Measurements from ENCODE around the gene HCRTR1.

Gene HCRTR1

DNA sequence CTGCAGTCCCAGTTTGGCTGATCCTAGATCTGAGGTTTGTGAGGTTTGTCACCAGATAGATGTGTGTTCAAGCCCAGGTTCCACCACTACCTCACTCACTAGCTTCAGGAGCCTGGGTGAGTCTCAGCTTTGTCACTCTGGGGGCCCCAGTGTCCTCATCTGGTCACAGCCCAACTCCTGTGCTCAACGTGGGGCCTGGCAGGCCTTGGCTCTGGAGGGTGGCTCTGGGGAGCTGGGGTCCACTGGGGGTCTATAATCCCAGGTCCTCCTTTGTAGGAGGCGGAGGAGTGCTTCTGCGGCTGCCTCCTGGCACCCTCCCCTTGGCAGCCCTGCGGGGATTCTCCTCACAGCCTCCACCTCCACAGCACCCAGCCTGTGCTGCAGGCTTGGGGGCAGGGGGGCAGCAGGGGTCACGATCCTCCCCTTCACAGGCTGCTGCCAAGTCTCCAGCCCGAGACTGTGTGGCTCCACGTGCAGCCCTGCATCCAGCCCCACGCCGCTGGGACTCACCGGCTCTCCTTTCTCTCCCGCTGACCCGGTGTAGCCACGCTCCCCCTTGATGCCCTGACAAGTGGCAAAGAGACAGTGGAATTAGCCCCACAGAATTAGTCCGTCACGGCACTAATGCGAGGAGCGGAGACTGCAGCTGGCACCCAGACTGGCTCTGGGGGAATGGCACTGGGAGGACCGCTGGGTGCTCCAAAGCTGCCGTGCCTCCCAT is 49.7 kb downstream of the HCRTR1 start:
- no peak for DNase-seq

DNA sequence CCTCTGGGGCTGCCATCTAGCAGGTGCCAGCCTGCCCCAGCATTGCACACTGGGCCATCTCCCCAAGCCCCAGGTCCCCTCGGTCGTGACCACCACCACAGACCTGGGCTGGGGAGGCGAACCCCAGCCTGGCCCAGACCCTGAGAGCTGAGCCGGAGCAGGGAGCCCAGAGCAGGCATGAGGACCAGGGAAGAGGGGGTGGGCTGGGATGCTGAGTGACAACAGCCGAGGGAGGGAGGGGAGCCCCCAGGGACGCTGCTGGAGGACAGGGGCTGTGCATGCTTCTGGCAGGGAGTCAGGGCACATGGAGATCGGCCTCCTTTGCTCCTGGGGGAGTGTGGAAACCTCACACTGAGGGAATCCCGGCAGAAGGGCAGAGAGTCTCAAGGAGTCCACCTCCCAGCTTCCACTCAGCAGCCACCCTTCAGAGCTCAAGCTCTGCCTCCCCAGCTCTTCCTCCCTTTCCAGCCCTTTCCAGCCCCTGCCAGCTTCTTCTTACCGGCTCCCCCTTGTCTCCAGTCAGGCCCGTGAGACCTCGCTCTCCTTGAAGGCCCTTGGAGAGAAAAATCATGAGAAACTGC is 50.9 kb downstream of the HCRTR1 start:
- no peak for DNase-seq

DNA sequence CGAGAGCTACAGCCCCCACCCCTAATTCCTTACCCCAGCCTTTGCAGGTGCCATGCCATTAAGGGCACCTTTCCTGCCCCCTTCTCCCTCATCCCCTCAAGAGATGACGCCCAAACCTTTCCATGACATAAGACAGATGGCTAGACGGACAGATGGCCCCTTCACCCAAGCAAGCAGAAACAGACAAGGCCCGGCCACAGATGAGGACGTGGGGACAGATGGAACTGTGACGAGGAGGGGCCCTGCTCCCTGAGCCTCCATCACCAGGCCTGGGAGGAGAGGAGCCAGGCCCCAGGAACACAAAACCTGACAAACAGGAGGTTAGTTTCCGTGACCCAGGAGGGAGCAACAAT is 51.9 kb downstream of the HCRTR1 start:
- DNase-seq, result no peak

DNA sequence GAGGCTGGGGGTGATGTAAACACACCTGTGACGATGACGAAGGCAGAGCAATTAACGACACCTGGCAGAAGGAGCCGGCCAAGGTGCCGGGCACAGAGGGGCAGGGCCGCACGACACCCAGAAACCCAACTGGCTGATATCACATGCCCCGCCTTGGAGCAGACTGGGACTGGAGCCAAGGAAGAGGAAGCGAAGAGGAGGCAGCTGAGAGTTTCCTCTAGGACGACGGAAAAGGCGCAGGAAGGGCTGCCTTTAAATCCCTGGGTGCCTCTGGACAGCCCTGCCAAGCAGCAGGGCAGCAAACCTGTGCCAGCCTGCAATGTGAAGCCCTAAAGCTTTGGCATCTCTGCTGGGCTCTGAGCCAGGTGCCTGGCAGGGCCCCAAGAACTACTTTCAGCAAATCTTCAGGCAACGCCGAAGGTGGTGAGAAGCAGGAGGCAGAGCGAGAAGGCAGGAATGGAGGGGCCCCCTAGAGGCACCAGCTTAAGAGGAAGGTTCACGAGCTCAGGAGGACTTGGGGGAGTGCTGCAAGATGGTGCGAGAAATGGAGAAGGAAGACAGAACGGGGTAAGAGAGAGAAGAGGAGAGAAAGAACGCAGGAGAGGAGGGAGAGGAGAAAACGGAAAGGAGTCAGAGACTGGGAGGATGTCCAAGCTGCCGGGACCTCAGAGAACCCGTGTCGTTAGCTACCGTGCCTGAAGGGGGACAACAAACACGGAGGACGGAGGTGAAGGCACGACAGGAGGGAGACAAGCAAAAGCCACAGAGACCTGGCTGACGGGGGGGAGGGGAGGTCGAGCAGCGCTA is 52.5 kb downstream of the HCRTR1 start:
- DNase-seq, result peak; percentile 9 to 38

DNA sequence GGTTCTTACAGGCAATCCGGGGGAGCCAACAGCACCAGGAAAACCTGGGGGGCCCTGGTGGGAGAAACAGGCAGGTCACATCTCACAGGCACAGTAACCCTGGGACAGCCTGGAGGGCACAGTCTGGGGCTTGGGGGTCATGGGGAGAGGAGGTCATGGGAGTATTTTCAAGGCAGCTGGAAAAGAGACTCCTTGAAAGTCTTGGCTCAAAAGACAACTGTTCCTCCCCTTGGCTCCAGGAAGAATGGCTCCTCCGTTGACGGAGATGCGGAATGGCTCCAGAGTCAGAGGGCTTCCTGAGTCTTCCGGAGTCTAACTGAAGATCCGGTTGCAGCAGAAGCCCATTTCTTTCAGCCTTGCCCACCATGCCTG is 53.1 kb downstream of the HCRTR1 start:
- no peak for DNase-seq

DNA sequence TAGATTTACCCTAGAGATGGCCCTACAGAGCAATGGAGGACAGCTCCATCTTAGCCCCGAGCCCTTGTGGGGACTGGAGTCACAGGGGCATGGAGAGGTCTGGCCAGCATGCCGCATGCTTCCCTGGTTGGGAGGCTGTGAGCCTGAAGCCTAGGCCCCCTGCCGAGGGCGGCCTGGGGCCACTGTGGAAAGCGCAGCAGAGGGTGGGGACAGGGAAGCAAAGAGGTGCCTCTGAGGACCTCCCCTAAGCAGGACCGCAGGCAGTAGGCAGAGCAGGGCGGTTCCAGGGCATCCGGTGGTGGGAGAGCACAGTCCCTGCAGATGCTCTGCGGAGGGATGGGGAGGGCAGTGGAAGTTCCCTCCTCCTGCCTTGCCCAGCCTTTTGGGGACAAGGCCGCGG is 53.7 kb downstream of the HCRTR1 start:
- no peak for DNase-seq

DNA sequence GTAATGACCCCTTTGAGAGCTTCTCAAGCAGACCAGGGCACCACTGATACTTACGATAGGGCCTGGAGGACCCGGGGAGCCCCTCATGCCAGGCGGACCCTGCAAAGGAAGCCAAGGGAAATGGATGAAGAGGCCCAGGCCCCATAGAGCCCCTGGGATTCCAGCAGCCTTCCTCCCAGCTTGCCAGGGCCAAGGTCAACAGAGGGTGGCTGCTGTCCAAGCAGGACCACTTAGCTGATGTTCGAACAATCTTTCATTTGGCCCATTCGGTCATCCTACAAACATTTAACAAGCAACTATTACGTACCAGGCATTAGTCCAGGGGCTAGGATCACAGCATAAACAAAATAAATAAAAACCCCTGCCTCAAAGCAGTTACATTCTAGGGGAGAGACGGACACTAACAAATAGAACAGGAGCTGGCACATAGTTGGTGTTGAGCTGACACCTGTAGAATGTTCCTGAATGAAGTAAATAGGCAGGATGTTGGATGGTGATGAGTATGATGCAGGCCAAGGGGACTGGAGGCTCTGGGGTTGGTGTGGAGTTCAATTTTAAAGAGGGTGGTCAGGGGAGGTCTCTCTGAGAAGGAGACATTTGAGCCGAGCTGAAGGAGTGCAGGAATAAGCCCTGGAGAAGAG is 54.2 kb downstream of the HCRTR1 start:
- DNase-seq, result no peak

DNA sequence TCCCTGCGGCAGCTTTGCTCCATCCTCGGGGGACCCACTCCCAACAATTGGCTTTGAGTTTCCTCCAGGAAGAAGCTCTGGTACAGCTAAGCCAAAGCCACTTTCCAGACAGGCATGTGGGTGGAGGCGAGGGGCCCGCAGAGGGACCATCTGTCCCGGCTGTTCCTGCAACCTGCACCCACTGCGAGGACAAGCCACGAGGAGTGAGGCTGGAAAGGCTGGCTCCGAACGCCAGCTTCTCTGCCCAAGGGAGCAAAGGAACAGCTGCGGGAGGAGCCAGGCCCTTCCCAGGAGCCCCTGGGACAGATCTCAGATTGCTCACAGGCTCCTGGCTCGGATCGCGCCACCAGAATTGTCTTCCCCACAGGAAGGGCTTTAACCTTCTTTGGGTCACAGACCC is 55.5 kb downstream of the HCRTR1 start:
- no peak for DNase-seq

DNA sequence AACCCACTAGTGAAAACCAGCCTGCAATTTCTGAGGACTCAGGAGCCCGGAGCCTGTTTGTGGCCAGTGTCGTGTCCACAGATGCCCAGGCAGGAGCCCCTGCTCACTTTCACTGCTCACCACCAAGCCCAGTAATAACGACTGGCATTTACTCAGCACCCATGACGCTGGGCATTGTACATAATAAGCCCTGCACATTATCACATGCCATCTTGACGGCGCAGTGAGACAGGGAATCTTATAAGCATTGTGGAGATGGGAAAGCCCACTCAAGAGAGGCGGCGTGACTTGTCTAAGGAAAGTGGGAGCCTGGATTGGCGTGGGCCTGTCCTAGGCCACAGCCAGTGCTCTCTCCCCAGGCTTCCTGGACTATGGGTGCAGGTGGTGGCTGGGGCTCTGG is 55.9 kb downstream of the HCRTR1 start:
- DNase-seq, result no peak

DNA sequence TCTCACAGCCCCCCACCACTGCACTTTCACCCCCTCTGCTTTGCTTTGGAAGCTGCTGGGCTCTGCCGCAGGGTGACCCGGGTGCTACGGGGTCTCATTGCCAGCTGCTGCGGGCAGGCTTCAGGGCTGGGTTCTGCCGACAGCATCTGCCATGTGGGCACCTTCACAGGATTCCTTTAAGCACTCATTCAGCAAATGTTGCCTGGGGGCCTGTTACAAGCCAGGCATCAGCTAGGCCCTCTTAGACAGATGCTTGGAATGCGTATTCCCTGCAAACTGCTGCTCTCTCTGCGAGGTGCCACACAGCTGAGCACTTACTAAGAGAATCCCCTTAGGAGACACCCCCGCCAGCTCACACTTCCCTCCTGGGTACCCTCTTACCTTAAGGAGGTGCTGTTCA is 57.1 kb downstream of the HCRTR1 start:
- DNase-seq, result no peak

DNA sequence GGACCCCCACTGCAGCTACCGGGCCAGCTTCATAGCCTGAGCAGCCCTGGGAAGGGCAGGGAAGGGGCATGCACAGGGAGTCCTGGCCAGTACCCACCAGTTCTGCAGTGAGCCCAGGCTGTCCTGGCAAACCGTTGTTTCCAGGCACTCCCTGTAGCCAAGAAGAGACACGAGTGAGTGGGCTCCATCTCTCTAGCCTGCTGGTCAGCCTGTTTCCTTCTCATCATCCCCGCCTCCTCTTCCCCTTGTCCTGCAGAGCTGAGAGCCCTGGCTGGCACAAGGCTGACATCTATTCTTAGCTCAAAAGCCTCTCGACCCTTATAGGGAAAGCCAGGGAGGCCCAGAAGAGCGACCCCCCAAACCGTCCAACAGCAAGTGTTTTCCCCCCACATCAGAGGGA is 57.7 kb downstream of the HCRTR1 start:
- no peak for DNase-seq

DNA sequence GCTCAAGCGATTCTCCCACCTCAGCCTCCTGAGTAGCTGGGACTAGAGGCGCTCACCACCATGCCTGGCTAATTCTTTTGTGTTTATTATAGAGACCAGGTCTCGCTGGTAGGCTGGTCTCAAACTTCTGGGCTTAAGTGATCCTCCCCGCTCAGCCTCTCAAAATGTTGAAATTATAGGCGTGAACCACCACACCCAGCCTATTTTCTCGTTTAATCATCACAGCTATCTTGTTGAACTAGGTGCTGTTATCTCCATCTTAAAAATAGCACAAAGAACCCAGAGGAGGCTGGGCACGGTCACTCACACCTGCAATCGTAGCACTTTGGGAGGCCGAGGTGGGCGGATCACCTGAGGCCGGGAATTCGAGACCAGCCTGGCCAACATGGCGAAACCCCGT is 58.3 kb downstream of the HCRTR1 start:
- no peak for DNase-seq

Data from inflammatory macrophage (primary cell).